HG03457 (cell line): Measurements from ENCODE around the gene TENM4.

ENCODE experiments used
- ATAC-seq: cut with Tn5 transposase; IDR thresholded peaks from one replicate; pipeline ENCODE4 v1.9.1; 2021; ENCODE audit warnings: moderate number of reproducible peaks; ENCODE audit not compliant: unreplicated experiment

The TENM4 gene

GRCh38 chr11:79147011-79147410 lies 293.8 kb downstream of the TENM4 start:
- no peak for ATAC-seq

GRCh38 chr11:79139900-79140299 lies 300.9 kb downstream of the TENM4 start:
- no peak for ATAC-seq

- no peak for ATAC-seq
Observed at GRCh38 chr11:79129702-79130101, 311.1 kb downstream of the TENM4 start.

GRCh38 chr11:79128291-79128690 lies 312.5 kb downstream of the TENM4 start:
- no peak for ATAC-seq

GRCh38 chr11:79122759-79123158 lies 318.1 kb downstream of the TENM4 start:
- ATAC-seq: no peak

- no peak for ATAC-seq
Observed at GRCh38 chr11:79121351-79121750, 319.5 kb downstream of the TENM4 start.

- no peak for ATAC-seq
Observed at GRCh38 chr11:79119491-79120284, 321.1 kb downstream of the TENM4 start.

GRCh38 chr11:79117488-79117887 lies 323.3 kb downstream of the TENM4 start:
- ATAC-seq: no peak

GRCh38 chr11:79116600-79116999 lies 324.2 kb downstream of the TENM4 start:
- ATAC-seq: no peak

GRCh38 chr11:79113054-79113690 lies 327.7 kb downstream of the TENM4 start:
- ATAC-seq: no peak

- no peak for ATAC-seq
Observed at GRCh38 chr11:79110796-79111195, 330.0 kb downstream of the TENM4 start.

- no peak for ATAC-seq
Observed at GRCh38 chr11:79110321-79110720, 330.5 kb downstream of the TENM4 start.

GRCh38 chr11:79108851-79109250 lies 332.0 kb downstream of the TENM4 start:
- ATAC-seq: no peak

GRCh38 chr11:79102840-79103239 lies 338.0 kb downstream of the TENM4 start:
- no peak for ATAC-seq

- ATAC-seq: no peak
Observed at GRCh38 chr11:79101656-79102055, 339.2 kb downstream of the TENM4 start.

- no peak for ATAC-seq
Observed at GRCh38 chr11:79100093-79100910, 340.5 kb downstream of the TENM4 start.

- ATAC-seq: no peak
Observed at GRCh38 chr11:79098146-79098545, 342.7 kb downstream of the TENM4 start.

- ATAC-seq: no peak
Observed at GRCh38 chr11:79097246-79097875, 343.5 kb downstream of the TENM4 start.

GRCh38 chr11:79095424-79095823 lies 345.4 kb downstream of the TENM4 start:
- no peak for ATAC-seq

GRCh38 chr11:79094616-79095015 lies 346.2 kb downstream of the TENM4 start:
- ATAC-seq: no peak

GRCh38 chr11:79092791-79093353 lies 348.0 kb downstream of the TENM4 start:
- ATAC-seq: no peak
